ENCODE data around the gene GTF3C4. TPM values are rescaled to one million over a fixed set of nuclear protein-coding genes. Genes with fewer than 3 reads are reported as not detected.

Gene GTF3C4
- total and polyA plus RNA-seq, 2 of the 13 experiments (the other 11 are each of a cell fraction or from before 2014, with no cell fraction given): 2.6 to 12.9 TPM

DNA sequence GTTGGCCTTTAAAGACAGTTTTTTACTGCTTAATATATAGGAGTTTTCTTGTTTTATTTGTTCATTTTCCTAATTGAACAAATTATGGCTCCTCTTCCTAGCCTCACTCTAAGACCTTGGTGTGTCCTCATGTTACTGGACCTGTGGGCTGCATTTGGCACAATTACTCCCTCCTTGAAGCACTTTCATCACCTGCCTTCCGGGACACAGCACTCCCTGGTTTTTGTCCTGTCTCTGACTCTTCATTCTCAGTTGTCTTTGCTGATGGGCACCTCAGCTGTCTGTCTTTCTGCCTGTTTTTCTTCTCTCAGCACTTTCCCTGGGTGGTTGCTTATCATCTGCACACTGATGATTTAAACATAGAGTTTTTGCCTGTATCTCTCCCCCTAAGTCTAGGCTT is 13.6 kb downstream of the GTF3C4 start:
- Histone ChIP-seq H3K4me2 (ENCODE audit: low read depth, low read length) (no peak overlapping the region), H3K27ac (ENCODE audit: extremely low read length, insufficient read depth, low read length) (no peak overlapping the region), H4K20me1 (ENCODE audit: insufficient read depth, low read length) (peaks cover 5% of the 10 kb centered on the region; the same call in 1 of the 2 replicates), H3K9me3 (ENCODE audit: low read length) (no peaks in the 10 kb centered on the region), H3K9ac (ENCODE audit: insufficient read depth, low read depth, low read length) (no peak overlapping the region), H2AFZ (ENCODE audit: low read length) (no peak overlapping the region), H3K27me3 (ENCODE audit: control insufficient read depth in 1 of 2, insufficient read depth in 2 of 2, low read length in 2 of 2) (no peaks in the 10 kb centered on the region), H3K4me3 (replicated peaks in 1 of 3; ENCODE audit: insufficient read depth in 1 of 3, low read depth in 2 of 3, low read length in 3 of 3) (no peak overlapping the region), H3K36me3 (replicated peaks in 1 of 2; ENCODE audit: control insufficient read depth in 1 of 2, insufficient read depth in 2 of 2, low read length in 2 of 2) (peaks cover 25 to 69% of the 10 kb centered on the region in 2 experiments), H3K4me1 (ENCODE audit: insufficient read depth, low read length) (no peaks in the 10 kb centered on the region), H3K79me2 (ENCODE audit: insufficient read depth, low read length) (peaks cover 17% of the 10 kb centered on the region)
- in situ Hi-C loops (cut with HindIII; ENCODE audit: extremely low pct_ligation_motif_present, low pct_unique_long_range_greater_than_20kb): no loop called here
- intact Hi-C loops (cut with micrococcal nuclease; ENCODE audit: unreplicated experiment): no loop called here
- ATAC-seq (no peak), FAIRE-seq (no peak), DNase-seq (ENCODE audit: low spot score) (no peak)
- ChIA-PET POLR2A (interaction anchor here (2.1 kb wide), 1 partner anchor 14 kb away, joined by 7 read pairs; the partner anchor contains the start of genes DDX31 and GTF3C4), CTCF (ENCODE audit: low intra/inter-chr PET ratio, low total read pairs) (no interaction called here)
- TF ChIP-seq, protein P1, sequence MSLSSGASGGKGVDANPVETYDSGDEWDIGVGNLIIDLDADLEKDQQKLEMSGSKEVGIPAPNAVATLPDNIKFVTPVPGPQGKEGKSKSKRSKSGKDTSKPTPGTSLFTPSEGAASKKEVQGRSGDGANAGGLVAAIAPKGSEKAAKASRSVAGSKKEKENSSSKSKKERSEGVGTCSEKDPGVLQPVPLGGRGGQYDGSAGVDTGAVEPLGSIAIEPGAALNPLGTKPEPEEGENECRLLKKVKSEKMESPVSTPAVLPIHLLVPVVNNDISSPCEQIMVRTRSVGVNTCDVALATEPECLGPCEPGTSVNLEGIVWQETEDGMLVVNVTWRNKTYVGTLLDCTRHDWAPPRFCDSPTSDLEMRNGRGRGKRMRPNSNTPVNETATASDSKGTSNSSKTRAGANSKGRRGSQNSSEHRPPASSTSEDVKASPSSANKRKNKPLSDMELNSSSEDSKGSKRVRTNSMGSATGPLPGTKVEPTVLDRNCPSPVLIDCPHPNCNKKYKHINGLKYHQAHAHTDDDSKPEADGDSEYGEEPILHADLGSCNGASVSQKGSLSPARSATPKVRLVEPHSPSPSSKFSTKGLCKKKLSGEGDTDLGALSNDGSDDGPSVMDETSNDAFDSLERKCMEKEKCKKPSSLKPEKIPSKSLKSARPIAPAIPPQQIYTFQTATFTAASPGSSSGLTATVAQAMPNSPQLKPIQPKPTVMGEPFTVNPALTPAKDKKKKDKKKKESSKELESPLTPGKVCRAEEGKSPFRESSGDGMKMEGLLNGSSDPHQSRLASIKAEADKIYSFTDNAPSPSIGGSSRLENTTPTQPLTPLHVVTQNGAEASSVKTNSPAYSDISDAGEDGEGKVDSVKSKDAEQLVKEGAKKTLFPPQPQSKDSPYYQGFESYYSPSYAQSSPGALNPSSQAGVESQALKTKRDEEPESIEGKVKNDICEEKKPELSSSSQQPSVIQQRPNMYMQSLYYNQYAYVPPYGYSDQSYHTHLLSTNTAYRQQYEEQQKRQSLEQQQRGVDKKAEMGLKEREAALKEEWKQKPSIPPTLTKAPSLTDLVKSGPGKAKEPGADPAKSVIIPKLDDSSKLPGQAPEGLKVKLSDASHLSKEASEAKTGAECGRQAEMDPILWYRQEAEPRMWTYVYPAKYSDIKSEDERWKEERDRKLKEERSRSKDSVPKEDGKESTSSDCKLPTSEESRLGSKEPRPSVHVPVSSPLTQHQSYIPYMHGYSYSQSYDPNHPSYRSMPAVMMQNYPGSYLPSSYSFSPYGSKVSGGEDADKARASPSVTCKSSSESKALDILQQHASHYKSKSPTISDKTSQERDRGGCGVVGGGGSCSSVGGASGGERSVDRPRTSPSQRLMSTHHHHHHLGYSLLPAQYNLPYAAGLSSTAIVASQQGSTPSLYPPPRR (CRISPR knock-in tag; IDR thresholded peaks at IDR 0.05; ENCODE audit: borderline replicate concordance): no peak
- no peak for TF ChIP-seq MED8 (CRISPR knock-in tag; IDR thresholded peaks at IDR 0.05; ENCODE audit: insufficient replicate concordance)
- TF ChIP-seq, protein P2, sequence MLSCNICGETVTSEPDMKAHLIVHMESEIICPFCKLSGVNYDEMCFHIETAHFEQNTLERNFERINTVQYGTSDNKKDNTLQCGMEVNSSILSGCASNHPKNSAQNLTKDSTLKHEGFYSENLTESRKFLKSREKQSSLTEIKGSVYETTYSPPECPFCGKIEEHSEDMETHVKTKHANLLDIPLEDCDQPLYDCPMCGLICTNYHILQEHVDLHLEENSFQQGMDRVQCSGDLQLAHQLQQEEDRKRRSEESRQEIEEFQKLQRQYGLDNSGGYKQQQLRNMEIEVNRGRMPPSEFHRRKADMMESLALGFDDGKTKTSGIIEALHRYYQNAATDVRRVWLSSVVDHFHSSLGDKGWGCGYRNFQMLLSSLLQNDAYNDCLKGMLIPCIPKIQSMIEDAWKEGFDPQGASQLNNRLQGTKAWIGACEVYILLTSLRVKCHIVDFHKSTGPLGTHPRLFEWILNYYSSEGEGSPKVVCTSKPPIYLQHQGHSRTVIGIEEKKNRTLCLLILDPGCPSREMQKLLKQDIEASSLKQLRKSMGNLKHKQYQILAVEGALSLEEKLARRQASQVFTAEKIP (CRISPR knock-in tag; IDR thresholded peaks at IDR 0.05; ENCODE audit: borderline replicate concordance): no peak
- TF ChIP-seq NCOA1 (CRISPR knock-in tag; IDR thresholded peaks at IDR 0.05): no peak
- TF ChIP-seq PRPF4 (IDR thresholded peaks at IDR 0.05; ENCODE audit: low read depth, low read length, poor library complexity, severe bottlenecking): no peak
- no peak for TF ChIP-seq PHF8 (CRISPR knock-in tag; IDR thresholded peaks at IDR 0.05)
- no peak for TF ChIP-seq ZC3H4 (CRISPR knock-in tag; IDR thresholded peaks at IDR 0.05; ENCODE audit: borderline replicate concordance)
- TF ChIP-seq ZFP36L2 (CRISPR knock-in tag; IDR thresholded peaks at IDR 0.05): no peak
- TF ChIP-seq FOXO1 (CRISPR knock-in tag; IDR thresholded peaks at IDR 0.05): no peak
- no peak for TF ChIP-seq ZC3H13 (CRISPR knock-in tag; IDR thresholded peaks at IDR 0.05)
- TF ChIP-seq HOXA9 (CRISPR knock-in tag; IDR thresholded peaks at IDR 0.05; ENCODE audit: borderline replicate concordance): no peak
- TF ChIP-seq KLF11 (CRISPR knock-in tag; IDR thresholded peaks at IDR 0.05): no peak
- TF ChIP-seq SP140L (CRISPR knock-in tag; IDR thresholded peaks at IDR 0.05; ENCODE audit: borderline replicate concordance): no peak
- TF ChIP-seq HNRNPK (IDR thresholded peaks at IDR 0.05; ENCODE audit: low read depth, low read length, poor library complexity, severe bottlenecking): no peak
- TF ChIP-seq ZNF549 (CRISPR knock-in tag; IDR thresholded peaks at IDR 0.05): no peak
- TF ChIP-seq, protein P3, sequence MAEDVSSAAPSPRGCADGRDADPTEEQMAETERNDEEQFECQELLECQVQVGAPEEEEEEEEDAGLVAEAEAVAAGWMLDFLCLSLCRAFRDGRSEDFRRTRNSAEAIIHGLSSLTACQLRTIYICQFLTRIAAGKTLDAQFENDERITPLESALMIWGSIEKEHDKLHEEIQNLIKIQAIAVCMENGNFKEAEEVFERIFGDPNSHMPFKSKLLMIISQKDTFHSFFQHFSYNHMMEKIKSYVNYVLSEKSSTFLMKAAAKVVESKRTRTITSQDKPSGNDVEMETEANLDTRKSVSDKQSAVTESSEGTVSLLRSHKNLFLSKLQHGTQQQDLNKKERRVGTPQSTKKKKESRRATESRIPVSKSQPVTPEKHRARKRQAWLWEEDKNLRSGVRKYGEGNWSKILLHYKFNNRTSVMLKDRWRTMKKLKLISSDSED (CRISPR knock-in tag; IDR thresholded peaks at IDR 0.05): no peak
- TF ChIP-seq RORA (CRISPR knock-in tag; IDR thresholded peaks at IDR 0.05): no peak
- no peak for TF ChIP-seq ZNF614 (CRISPR knock-in tag; IDR thresholded peaks at IDR 0.05; ENCODE audit: borderline replicate concordance)
- BruUV-seq (replicated peaks): no TSS peak
- WGBS (ENCODE audit: low lambda C conversion rate): 93% methylated on average over 1 of the region's 1 CpG
